H9 (cell line): Measurements from ENCODE around the gene PPP1R13B. TPM values are rescaled to one million over a fixed set of nuclear protein-coding genes. Genes with fewer than 3 reads are reported as not detected.

Experiments
- DNase-seq: peaks from one replicate; pipeline ENCODE4 v3.0.0-alpha.2; 2017
- H2AFZ ChIP-seq: one replicate; pipeline ENCODE4 v1.6.1; 2013; ENCODE audit warnings: mild to moderate bottlenecking, low read length, control low read depth, moderate library complexity
- H2AK5ac ChIP-seq: 2 replicates; pipeline ENCODE4 v1.6.1; 2013; ENCODE audit warnings: low read length, control low read depth, mixed read lengths; ENCODE audit not compliant: insufficient read length
- H2BK120ac ChIP-seq: one replicate; pipeline ENCODE4 v1.6.1; 2013; ENCODE audit warnings: low read depth, mild to moderate bottlenecking, low read length, control low read depth, inconsistent platforms; ENCODE audit not compliant: poor library complexity, severe bottlenecking
- H2BK12ac ChIP-seq: 2 replicates; pipeline ENCODE4 v1.6.1; 2013; ENCODE audit warnings: low read length, control low read depth, mixed read lengths, low read depth; ENCODE audit not compliant: insufficient read length
- H2BK15ac ChIP-seq: 2 replicates; pipeline ENCODE4 v1.6.1; 2013; ENCODE audit warnings: low read depth, low read length, control low read depth
- H2BK20ac ChIP-seq: one replicate; pipeline ENCODE4 v1.6.1; 2013; ENCODE audit warnings: low read depth, mild to moderate bottlenecking, low read length, control low read depth, inconsistent platforms; ENCODE audit not compliant: poor library complexity, severe bottlenecking
- H2BK5ac ChIP-seq: 2 replicates; pipeline ENCODE4 v1.6.1; 2013; ENCODE audit warnings: low read length, control low read depth, mixed read lengths; ENCODE audit not compliant: insufficient read length
- H3K14ac ChIP-seq: 2 replicates; pipeline ENCODE4 v1.6.1; 2013; ENCODE audit warnings: low read length, control low read depth; ENCODE audit not compliant: insufficient read depth
- H3K18ac ChIP-seq: 2 replicates; pipeline ENCODE4 v1.6.1; 2013; ENCODE audit warnings: low read depth, mild to moderate bottlenecking, mixed read lengths, low read length, control low read depth; ENCODE audit not compliant: insufficient read length
- H3K23ac ChIP-seq: 2 replicates; pipeline ENCODE4 v1.6.1; 2013; ENCODE audit warnings: low read length, control low read depth, mixed read lengths, low read depth; ENCODE audit not compliant: insufficient read length
- H3K23me2 ChIP-seq: 2 replicates; pipeline ENCODE4 v1.6.1; 2013; ENCODE audit warnings: low read depth, mild to moderate bottlenecking, mixed read lengths, low read length, control low read depth; ENCODE audit not compliant: insufficient read length, poor library complexity, severe bottlenecking
- H3K27ac ChIP-seq: 2 replicates; pipeline ENCODE4 v1.5.1; 2013; ENCODE audit warnings: low read length, control low read depth, mixed read lengths, low read depth; ENCODE audit not compliant: insufficient read length
- H3K27me3 ChIP-seq: 2 replicates; pipeline ENCODE4 v1.6.1; 2013; ENCODE audit warnings: low read length, control low read depth, inconsistent platforms; ENCODE audit not compliant: insufficient read depth
- H3K4ac ChIP-seq: 2 replicates; pipeline ENCODE4 v1.6.1; 2013; ENCODE audit warnings: low read depth, mild to moderate bottlenecking, control low read depth, inconsistent platforms, low read length, moderate library complexity
- H3K4me1 ChIP-seq: 2 replicates; pipeline ENCODE4 v1.6.1; 2013; ENCODE audit warnings: low read length, control low read depth, inconsistent platforms; ENCODE audit not compliant: insufficient read depth
- H3K4me2 ChIP-seq: 2 replicates; pipeline ENCODE4 v1.6.1; 2013; ENCODE audit warnings: low read length, control low read depth, mixed read lengths; ENCODE audit not compliant: insufficient read length, insufficient read depth
- H3K56ac ChIP-seq: 2 replicates; pipeline ENCODE4 v1.6.1; 2013; ENCODE audit warnings: low read depth, mild to moderate bottlenecking, mixed read lengths, low read length, control low read depth; ENCODE audit not compliant: insufficient read length
- H3K79me1 ChIP-seq: 2 replicates; pipeline ENCODE4 v1.6.1; 2013; ENCODE audit warnings: low read depth, mild to moderate bottlenecking, moderate library complexity, low read length, control low read depth, inconsistent platforms; ENCODE audit not compliant: insufficient read depth, poor library complexity, severe bottlenecking
- H3K79me2 ChIP-seq: 2 replicates; pipeline ENCODE4 v1.6.1; 2013; ENCODE audit warnings: low read length, control low read depth, inconsistent platforms; ENCODE audit not compliant: insufficient read depth
- H3K9ac ChIP-seq: 2 replicates; pipeline ENCODE4 v1.6.1; 2013; ENCODE audit warnings: low read length, control low read depth, mixed read lengths; ENCODE audit not compliant: insufficient read length; ENCODE audit errors: extremely low read depth
- H3K9me3 ChIP-seq: one replicate; pipeline ENCODE4 v1.6.1; 2013; ENCODE audit warnings: low read depth, low read length, inconsistent platforms; ENCODE audit not compliant: control insufficient read depth
- H3T11ph ChIP-seq: one replicate; pipeline ENCODE4 v1.6.1; 2013; ENCODE audit warnings: mild to moderate bottlenecking, low read length, control low read depth, inconsistent platforms
- H4K20me1 ChIP-seq: one replicate; pipeline ENCODE4 v1.6.1; 2013; ENCODE audit not compliant: control insufficient read depth, insufficient read length, insufficient read depth
- H4K5ac ChIP-seq: 2 replicates; pipeline ENCODE4 v1.6.1; 2013; ENCODE audit warnings: low read depth, mild to moderate bottlenecking, mixed read lengths, low read length, control low read depth; ENCODE audit not compliant: insufficient read length
- H4K8ac ChIP-seq: replicated peaks from 2 replicates; pipeline ENCODE4 v1.6.1; 2013; ENCODE audit warnings: low read length, control low read depth, mixed read lengths, low read depth; ENCODE audit not compliant: insufficient read length
- H4K91ac ChIP-seq: 2 replicates; pipeline ENCODE4 v1.6.1; 2013; ENCODE audit warnings: low read depth, mild to moderate bottlenecking, moderate library complexity, mixed read lengths, low read length, control low read depth; ENCODE audit not compliant: insufficient read length
- H3K27ac Mint-ChIP-seq, 3 experiments: 2 replicates in 2 of 3; 3 replicates in 1 of 3; pipeline ENCODE4 v1.8.0; 2020 to 2021; ENCODE audit warnings: mixed read lengths in 3 of 3, mild to moderate bottlenecking in 1 of 3, moderate library complexity in 1 of 3
- H3K27me3 Mint-ChIP-seq: 2 replicates; pipeline ENCODE4 v1.8.0; 2021; ENCODE audit warnings: low read depth, mild to moderate bottlenecking, moderate library complexity, mixed read lengths
- H3K36me3 Mint-ChIP-seq, 3 experiments: 2 replicates in 2 of 3; 3 replicates in 1 of 3; pipeline ENCODE4 v1.8.0; 2020 to 2021; ENCODE audit warnings: low read depth in 3 of 3, mixed read lengths in 3 of 3; ENCODE audit not compliant: insufficient read depth in 1 of 3
- H3K4me1 Mint-ChIP-seq, 2 experiments: 2 replicates each; pipeline ENCODE4 v1.8.0; 2020; ENCODE audit warnings: mixed read lengths in 2 of 2
- H3K4me3 Mint-ChIP-seq, 2 experiments: 2 replicates in 1 of 2; 3 replicates in 1 of 2; pipeline ENCODE4 v1.8.0; 2020 to 2021; ENCODE audit warnings: mild to moderate bottlenecking in 2 of 2, mixed read lengths in 2 of 2, moderate library complexity in 1 of 2
- H3K9me3 Mint-ChIP-seq, 2 experiments: 2 replicates in 1 of 2; 3 replicates in 1 of 2; pipeline ENCODE4 v1.8.0; 2020; ENCODE audit warnings: mild to moderate bottlenecking in 2 of 2, mixed read lengths in 2 of 2, moderate library complexity in 1 of 2
- WGBS: extraction: QIAGEN DNeasy Blood & Tissue Kit; methylation state at CpG from one replicate; pipeline ENCODE4 v1.1.7; 2013; ENCODE audit warnings: missing lambda C conversion rate, low lambda C conversion rate, mixed read lengths; ENCODE audit not compliant: insufficient read length; ENCODE audit errors: extremely low coverage; 5-methylcytosine and 5-hydroxymethylcytosine counted together
- total RNA-seq: library from RNA; stranded (reverse); gene quantifications from 2 replicates; pipeline ENCODE4 v1.2.1, GENCODE V29; 2021
- TF ChIP-seq, protein P1 (sequence below): fragments of 200-600 bp; sonication (generic); conservative IDR thresholded peaks from 3 replicates; pipeline ENCODE4 v1.8.0; 2021; ENCODE audit warnings: antibody characterized with exemption, mild to moderate bottlenecking

The PPP1R13B gene
- total RNA-seq, 1 experiment from 2014 or later, result 6.0 TPM

DNA sequence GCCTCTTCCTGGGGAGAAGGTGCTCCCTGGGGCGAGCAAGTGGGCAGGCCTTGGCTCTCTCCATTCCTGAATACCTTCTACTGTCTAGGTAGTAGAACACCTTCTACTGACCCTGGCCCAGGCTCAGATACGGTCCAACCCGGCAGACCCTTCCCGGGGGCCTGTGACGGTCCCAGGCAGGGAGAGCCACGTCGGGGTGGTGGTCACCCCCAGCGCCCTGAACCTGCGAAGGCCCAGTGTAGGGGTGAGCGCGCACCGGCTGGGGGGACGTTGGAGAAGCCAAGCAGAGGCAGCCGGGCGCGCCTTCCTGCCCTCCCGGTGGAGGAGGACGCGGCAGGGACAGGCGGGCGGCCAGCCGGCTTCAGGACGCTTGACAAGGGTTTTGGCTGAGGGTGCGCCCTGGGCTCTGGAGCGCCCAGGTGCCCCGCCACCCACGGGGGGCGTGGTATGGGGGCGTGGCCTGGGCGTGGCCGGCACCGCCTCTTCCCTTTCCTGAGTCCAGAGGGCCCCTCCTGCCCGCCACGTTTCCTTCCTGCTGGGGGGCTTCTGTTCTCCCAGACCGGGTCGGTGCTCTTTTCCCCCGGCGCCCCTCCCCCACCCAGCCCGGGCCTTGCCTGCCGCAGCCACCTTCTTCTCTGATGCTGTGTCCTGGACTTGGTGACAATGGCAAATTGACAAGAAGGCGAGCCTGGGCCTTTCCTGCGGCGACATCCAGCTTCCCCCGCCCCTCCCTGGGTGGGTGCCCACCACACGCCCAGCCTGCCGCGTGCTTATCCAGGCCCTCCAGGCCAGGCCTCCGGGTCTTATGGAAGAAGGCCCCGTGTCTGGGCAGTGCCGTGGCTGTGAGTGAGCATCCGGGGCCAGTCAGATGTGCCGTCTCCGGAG lies 24.5 kb upstream of the PPP1R13B start:
- Histone ChIP-seq H3K27me3 (no peaks in the 10 kb centered on the region), H4K8ac (no peak overlapping the region), H2BK20ac (no peak overlapping the region), H2BK120ac (no peak overlapping the region), H2AFZ (no peak overlapping the region), H3K27ac (no peak overlapping the region), H3K23ac (no peak overlapping the region), H3K23me2 (no peaks in the 10 kb centered on the region), H3K56ac (no peak overlapping the region), H2BK15ac (no peak overlapping the region), H3K4me2 (peak overlapping the region; percentile 24), H2BK12ac (no peak overlapping the region), H3K14ac (peak overlapping the region; percentile 25; the same call in 1 of the 2 replicates), H4K91ac (no peak overlapping the region), H3K4me1 (no peaks in the 10 kb centered on the region), H4K5ac (no peak overlapping the region), H3K79me2 (no peaks in the 10 kb centered on the region), H3K4ac (no peak overlapping the region), H3K79me1 (no peaks in the 10 kb centered on the region), H3K18ac (no peak overlapping the region), H3K9ac (no peak overlapping the region), H2AK5ac (no peak overlapping the region), H3T11ph (no peak overlapping the region), H3K9me3 (no peaks in the 10 kb centered on the region), H2BK5ac (no peak overlapping the region), H4K20me1 (no peaks in the 10 kb centered on the region)
- no CpG with 5 or more reads among the region's 53 CpGs for WGBS
- H3K27ac Mint-ChIP-seq, result peak overlapping the region in 1 of 3 experiments; percentile 62; a peak in 1 of 7 replicates
- no peaks in the 10 kb centered on the region for H3K36me3 Mint-ChIP-seq
- peak; percentile 85 for DNase-seq
- peak overlapping the region; percentile 50 to 71 for H3K4me3 Mint-ChIP-seq
- TF ChIP-seq, protein P1, sequence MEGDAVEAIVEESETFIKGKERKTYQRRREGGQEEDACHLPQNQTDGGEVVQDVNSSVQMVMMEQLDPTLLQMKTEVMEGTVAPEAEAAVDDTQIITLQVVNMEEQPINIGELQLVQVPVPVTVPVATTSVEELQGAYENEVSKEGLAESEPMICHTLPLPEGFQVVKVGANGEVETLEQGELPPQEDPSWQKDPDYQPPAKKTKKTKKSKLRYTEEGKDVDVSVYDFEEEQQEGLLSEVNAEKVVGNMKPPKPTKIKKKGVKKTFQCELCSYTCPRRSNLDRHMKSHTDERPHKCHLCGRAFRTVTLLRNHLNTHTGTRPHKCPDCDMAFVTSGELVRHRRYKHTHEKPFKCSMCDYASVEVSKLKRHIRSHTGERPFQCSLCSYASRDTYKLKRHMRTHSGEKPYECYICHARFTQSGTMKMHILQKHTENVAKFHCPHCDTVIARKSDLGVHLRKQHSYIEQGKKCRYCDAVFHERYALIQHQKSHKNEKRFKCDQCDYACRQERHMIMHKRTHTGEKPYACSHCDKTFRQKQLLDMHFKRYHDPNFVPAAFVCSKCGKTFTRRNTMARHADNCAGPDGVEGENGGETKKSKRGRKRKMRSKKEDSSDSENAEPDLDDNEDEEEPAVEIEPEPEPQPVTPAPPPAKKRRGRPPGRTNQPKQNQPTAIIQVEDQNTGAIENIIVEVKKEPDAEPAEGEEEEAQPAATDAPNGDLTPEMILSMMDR, result no peak
- peaks cover 12 to 18% of the 10 kb centered on the region in 2 experiments for H3K4me1 Mint-ChIP-seq
- H3K9me3 Mint-ChIP-seq, result no peaks in the 10 kb centered on the region; a peak in 1 of 5 replicates
- peaks cover 3% of the 10 kb centered on the region for H3K27me3 Mint-ChIP-seq
